ENCODE results near the gene TJP1.
"Not testable (repeated sequence)": the region's sequence is repeated elsewhere in the genome, so short reads cannot be mapped to it uniquely, and the experiment has no call there.

The TJP1 gene

DNA sequence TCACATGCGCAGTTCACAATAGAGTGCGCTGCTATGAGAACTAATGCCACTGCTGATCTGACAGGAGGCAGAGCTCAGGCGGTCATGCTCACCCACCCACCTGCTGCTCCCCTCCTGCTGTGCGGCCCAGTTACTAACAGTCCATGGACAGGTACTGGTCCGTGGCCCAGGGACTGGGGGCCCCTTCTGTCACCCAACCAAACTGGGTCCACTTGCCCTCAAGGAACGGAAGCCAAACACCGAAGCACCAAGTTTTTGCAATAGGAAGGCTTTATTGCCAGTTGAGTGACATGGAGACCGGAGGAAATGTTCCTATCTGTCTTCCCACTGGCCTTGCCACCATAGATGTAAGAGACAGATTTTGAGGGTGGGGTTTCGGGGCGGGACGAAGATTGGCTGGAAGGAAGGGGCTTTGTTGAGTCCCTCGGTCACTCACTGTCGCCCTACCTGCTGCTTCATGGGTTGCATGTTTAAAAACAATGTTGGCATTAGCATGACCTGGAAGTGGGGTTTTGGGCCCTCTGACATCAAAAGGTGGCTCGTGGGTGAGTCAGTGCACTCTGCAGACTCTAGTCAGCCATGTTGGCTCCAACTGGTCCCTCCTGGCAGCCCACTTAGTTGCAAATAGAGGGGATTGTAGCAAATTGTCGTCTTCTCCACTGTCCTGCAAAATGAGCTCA is 141.0 kb downstream of the TJP1 start:
- no peak for DNase-seq (ENCODE audit: low spot score)

DNA sequence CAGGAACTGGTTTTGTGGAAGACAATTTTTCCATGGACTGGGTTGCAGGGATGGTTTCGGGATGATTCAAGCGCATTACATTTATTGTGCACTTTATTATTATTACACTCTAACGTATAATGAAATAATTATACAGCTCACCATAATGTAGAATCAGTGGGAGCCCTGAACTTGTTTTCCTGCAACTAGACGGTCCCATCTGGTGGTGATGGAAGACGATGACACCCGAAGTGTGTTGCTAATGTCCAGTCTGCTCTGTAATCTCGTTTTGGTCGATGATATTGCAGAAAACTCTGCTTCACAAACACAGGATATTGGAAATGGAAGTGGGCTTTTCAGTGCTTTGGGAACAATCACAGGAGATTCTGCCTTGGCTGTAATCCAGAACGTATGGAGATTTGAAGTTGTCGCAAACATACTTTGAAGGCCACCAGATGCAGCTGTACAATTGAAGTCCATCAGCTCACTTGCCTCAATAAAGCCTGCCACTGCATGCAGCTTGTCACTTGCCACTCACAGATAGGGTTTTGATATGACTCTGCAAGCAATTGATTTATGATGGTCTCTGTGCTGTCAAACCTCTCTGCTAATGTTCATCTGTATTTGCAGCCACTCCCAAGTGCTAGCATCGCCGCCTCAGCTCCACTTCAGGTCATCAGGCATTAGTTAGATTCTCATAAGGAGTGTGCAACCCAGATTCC is 141.7 kb downstream of the TJP1 start:
- no peak for DNase-seq (ENCODE audit: low spot score)

DNA sequence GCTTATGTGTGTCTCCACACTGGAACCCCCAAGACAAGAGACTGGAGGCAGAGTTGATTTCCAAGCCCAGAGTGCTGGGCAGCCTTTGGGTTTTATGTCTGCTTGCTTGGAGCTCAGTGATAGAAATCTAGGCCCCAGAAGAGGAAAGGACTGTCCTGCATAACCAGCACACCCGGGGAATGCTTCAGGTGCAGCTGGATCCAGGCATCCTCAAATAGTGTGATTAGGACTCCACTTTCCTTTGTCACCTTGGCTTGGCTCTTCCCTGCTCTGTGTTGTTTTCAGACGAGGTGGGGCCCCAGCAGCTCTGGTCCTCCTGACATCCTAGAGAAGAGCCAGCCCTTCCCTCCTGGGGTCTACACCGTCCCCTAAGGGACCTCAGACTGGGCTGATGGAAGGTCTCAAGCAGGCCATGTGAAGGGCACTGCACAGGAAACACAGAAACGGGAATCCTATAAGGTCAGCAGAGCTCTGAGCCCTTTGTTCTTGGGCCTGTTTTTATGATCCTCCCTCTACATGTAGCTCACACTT is 143.7 kb downstream of the TJP1 start:
- DNase-seq (ENCODE audit: low spot score): no peak

DNA sequence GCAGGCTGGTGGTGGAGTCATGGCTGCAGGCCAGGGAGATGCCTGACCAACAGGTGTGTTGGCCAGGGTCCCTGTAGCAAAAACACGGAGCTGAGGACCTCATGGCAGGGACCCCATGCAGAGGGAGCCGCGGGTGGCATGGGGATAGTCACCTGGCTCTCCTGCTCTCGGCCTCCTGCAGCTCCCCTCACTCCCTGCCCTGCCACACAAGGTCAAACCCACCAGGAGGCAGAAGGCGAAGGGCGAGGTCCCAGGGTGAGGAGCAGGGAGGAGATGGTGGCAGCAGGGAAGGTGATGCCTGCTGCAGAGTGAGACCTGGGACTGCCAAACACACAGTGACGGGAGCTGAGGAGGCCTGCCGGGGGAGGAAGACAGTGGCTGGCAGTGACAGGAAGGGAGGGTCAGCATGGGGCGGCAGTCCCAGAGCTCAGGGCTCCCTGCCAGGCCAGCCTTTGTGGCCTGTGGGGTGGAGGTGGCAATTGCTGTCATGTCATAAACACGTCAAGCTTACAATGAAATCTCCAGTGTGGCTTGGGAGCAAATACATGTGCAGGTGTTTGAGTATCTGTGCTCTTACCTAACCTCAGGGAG is 144.3 kb downstream of the TJP1 start:
- no peak for DNase-seq (ENCODE audit: low spot score)

- no peak for DNase-seq (ENCODE audit: low spot score)
Observed at GRCh38 chr15:29677455-29677854, 144.8 kb downstream of the TJP1 start.

DNA sequence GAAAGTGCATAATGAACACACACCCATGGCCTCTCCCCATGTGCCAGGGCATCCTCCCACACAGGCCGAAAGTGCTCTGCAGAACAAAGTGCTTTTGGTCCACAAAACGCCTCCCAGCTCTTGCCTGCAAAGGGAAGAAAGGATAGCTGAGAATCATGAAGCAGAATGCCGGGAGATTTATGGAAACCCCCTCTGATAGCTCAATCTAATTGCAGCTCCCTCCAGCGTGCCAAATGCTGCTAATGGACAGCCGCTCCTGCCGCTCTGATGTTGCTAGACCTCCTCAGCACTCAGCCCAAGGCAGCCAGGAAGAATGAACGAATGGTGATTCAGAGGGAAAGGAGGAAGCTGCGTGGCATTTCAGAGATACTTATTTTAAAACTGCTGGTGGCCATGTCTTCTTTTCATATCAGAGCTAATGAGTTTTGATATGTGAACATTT is 145.3 kb downstream of the TJP1 start:
- DNase-seq (ENCODE audit: low spot score): no peak

DNA sequence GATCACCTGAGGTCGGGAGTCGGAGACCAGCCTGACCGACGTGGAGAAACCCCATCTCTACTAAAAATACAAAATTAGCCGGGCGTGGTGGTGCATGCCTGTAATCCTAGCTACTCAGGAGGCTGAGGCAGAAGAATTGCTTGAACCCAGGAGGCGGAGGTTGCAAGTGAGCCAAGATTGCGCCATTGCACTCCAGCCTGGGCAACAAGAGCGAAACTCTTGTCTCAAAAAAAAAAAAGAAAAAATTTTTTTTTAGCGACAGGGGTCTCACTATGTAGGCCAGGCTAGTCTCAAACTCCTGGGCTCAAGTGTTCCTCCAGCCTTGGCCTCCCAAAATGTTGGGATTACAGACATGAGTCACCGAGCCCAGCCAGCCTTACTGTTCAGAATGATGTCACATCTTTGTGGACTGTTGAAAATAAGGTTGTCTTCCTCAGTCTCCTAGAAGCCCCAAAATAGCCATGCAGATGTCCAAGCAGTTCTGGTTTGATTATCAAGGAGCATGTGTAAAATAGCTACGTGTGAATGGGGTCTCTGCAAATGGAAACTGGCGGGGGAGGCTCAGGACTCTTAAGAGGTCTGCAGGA is 145.8 kb downstream of the TJP1 start:
- DNase-seq (ENCODE audit: low spot score): not testable (repeated sequence)

- no peak for DNase-seq (ENCODE audit: low spot score)
Observed at GRCh38 chr15:29675791-29676301, 146.4 kb downstream of the TJP1 start.

GRCh38 chr15:29674661-29675533 is 147.4 kb downstream of the TJP1 start:
- DNase-seq (ENCODE audit: low spot score): no peak

GRCh38 chr15:29672923-29673809 is 149.1 kb downstream of the TJP1 start:
- DNase-seq (ENCODE audit: low spot score): no peak

DNA sequence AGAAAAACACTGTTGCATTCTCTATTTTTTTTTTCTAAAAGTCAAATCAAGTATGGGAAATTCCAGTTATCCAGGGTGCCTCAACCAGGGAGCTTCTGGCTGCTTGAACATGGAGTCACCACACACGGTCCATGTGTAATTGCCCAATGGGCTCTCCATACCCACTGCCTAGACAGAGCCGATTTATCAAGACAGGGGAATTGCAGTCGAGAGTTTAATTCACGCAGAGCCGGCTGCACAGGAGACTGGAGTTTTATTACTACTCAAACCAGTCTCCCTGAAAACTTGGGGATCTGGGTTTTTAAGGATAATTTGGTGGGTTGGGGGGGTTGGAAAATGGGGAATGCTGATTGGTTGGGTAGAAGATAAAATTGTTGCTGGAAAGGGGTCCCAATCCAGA is 149.8 kb downstream of the TJP1 start:
- DNase-seq (ENCODE audit: low spot score): no peak

GRCh38 chr15:29672046-29672445 is 150.2 kb downstream of the TJP1 start:
- DNase-seq (ENCODE audit: low spot score): not testable (repeated sequence)

- no peak for DNase-seq (ENCODE audit: low spot score)
Observed at GRCh38 chr15:29670998-29671981, 151.0 kb downstream of the TJP1 start.

DNA sequence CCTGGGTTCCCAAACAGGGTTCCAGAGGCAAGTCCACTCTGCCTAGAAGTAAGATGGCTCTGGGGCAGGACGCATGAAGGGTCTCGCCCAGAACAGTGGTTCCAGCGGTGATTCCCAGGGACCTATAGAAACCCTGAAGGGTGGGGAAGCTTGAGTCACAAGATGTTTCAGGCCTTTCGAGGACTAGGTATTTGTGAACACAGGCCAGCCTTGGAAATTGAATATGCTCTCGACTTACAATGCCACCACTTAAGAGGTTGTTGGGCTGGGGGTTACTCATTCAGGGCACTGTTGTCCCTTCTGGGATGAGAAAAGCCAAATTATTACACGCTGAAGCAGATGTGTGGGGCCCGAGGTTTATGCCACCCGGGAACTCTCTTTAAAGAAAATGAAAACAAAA is 152.0 kb downstream of the TJP1 start:
- DNase-seq (ENCODE audit: low spot score): no peak

GRCh38 chr15:29669823-29670222 is 152.4 kb downstream of the TJP1 start:
- no peak for DNase-seq (ENCODE audit: low spot score)

DNA sequence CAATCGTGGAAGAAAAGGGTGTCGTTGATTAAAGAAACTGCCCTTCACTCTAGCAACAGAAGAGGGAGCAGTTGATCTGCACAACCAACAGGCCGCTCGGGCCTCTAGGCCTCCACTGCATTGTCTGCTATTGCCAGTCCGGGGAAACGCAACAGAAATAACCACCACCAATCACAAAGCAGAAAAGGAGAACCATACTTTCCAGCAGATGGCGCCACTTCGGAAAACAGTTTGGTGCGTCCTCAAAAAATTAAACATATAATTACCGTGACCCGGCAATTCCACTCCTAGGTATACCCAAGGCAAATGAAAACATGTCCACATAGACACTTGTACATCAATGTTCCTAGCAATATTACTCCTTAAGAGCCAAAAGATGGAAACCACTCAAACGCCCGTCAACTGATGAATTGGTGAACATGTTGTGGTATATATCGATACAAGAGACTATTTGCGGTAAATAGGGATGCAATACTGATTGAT is 154.1 kb downstream of the TJP1 start:
- peak; percentile 69 for DNase-seq (ENCODE audit: low spot score)

DNA sequence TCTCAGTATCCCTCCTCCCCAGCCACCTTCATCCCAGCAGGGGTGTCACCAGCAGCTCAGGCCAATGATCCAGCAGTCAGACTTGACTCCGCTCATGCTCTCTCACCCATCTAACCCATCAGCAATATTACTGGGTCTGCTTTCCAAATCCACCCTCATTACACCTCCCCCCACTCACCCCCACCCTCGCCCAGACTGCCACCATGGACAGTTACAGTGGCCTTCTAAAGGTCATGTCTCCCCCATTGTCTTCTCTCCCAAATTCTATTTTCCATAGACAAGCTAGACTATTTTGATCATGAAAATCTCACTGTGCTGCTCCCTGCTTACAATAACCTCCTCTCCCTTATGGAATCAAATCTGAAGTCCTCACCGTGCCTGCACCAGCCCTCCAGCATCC is 156.0 kb downstream of the TJP1 start:
- no peak for DNase-seq (ENCODE audit: low spot score)

DNA sequence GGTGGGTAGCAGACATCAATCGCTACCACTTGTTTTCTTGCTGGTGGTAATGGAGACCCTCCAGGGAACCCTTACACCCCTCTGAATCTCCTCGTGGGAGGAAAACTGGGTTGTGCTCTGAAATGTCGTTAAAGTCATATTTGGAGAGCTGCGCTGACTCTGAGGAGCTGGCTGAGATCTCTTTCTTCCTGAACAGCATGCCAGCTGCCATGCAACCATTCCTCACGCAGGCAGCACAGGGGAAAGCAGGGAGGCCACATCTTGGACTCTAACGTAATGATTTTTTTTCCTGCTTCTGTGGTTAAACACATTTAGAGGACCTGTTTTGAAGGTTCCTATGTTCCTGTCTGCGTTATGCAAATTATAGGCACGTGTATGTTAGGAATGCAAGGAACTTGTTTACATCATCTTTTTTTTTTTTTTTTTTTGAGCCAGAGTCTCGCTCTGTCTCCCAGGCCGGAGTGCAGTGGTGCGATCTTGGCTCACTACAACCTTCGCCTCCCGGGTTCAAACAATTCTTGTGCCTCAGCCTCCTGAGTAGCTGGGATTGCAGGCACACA is 156.7 kb downstream of the TJP1 start:
- no peak for DNase-seq (ENCODE audit: low spot score)

- DNase-seq (ENCODE audit: low spot score): no peak
Observed at GRCh38 chr15:29664406-29664805, 157.9 kb downstream of the TJP1 start.

Measured in COLO829 (cell line).